ENCODE measurements around the gene MSH2.

MSH2 gene

GRCh38 chr2:47402805-47403608, at the start of gene MSH2:
MSH2 (plus strand) TSS chr2:47403156; CDS start chr2:47403192, 36 bp downstream.
- peak; percentile 90 for DNase-seq (ENCODE audit: low read depth, low spot score)
- H3K4me3 ChIP-seq (ENCODE audit: low read depth, low read length) = peak within 1 kb of the TSS; percentile 69
- in situ Hi-C loops (cut with HindIII; ENCODE audit: low sequenced_read_pairs) = no loop called here
- TF ChIP-seq, protein P1, sequence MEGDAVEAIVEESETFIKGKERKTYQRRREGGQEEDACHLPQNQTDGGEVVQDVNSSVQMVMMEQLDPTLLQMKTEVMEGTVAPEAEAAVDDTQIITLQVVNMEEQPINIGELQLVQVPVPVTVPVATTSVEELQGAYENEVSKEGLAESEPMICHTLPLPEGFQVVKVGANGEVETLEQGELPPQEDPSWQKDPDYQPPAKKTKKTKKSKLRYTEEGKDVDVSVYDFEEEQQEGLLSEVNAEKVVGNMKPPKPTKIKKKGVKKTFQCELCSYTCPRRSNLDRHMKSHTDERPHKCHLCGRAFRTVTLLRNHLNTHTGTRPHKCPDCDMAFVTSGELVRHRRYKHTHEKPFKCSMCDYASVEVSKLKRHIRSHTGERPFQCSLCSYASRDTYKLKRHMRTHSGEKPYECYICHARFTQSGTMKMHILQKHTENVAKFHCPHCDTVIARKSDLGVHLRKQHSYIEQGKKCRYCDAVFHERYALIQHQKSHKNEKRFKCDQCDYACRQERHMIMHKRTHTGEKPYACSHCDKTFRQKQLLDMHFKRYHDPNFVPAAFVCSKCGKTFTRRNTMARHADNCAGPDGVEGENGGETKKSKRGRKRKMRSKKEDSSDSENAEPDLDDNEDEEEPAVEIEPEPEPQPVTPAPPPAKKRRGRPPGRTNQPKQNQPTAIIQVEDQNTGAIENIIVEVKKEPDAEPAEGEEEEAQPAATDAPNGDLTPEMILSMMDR (IDR thresholded peaks at IDR 0.05; ENCODE audit: low read depth, low read length) = no peak

DNA sequence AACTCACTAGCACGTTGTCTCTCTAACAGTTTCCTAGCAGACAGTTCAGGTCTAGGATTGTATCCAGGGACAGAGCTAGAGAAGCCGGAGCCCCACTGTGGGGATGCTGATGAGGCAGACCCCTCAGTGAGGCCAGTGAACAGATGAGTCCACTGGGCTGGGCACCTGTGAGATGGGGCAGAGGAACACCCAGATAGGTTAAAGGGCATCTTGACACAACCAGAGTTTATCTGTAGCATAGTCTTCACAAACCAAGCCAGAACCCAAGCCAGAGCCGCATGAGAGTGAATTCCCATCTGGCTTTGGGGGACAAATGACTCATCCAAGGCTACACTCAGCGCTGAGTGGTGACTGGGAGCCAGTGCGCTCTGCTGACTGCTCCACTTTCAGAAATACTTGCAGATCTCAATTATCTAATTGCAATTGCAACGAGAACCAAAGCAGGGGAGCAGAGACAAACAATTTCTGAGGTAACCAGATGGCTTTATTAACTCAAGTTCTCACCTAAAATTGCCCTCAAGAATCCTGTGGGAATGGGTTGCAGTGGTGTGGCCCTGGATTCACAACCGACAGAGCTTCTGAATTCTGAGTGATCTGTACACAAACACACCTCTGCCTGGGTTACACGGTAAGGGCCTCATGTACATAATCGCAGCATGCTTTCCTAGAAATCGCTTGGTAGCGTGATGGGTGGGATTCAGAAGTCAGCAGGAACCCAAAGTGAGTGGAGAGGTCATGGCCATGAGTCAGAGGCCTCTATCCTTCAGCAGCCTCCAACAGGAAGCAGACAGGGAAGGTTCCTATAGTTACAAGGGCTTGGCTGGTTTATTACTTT, 48.7 kb upstream of the MSH2 start:
- in situ Hi-C loops (cut with HindIII; ENCODE audit: low sequenced_read_pairs) = no loop called here
- peak; percentile 74 for DNase-seq (ENCODE audit: low read depth, low spot score)
- TF ChIP-seq, protein P1 (IDR thresholded peaks at IDR 0.05; ENCODE audit: low read depth, low read length) = no peak
- no peak overlapping the region for H3K4me3 ChIP-seq (ENCODE audit: low read depth, low read length)

DNA sequence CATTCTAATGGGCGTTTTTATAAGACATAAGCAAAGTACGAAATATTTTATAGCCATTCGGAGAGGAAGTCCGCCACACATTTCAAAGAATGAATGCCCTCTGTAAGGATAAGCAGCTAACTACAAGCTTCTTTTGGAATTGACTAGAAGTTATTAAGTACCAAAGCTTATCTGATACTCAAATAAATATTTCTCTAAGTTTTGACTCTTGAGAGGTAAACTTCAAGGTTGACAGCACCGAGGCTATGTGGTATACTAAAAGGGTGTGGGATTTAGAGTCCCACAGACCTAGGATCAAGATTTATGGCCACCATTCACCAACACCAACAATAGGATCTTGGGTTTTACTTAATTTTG, 48.1 kb upstream of the MSH2 start:
- in situ Hi-C loops (cut with HindIII; ENCODE audit: low sequenced_read_pairs) = no loop called here
- DNase-seq (ENCODE audit: low read depth, low spot score) = no peak
- TF ChIP-seq, protein P1 (IDR thresholded peaks at IDR 0.05; ENCODE audit: low read depth, low read length) = no peak
- no peak overlapping the region for H3K4me3 ChIP-seq (ENCODE audit: low read depth, low read length)

DNA sequence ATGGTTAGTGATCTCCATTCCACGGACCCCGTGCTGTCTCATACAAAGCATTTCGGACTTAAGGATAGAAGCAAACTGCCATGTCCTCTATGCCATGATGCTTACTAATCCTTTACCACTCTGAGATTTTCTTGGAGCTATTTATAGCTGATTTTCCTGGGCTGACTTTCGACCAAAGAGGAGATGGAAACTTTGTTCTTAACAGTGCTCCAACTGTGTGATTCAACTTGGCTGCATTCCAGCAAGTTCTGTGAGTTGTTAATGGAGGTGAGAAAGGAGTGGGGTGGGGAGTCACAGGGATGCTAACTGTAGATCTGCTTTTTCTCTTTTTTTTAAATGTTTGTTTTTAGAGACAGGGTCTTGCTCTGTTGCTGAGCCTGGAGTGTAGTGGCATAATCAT, 45.5 kb upstream of the MSH2 start:
- in situ Hi-C loops (cut with HindIII; ENCODE audit: low sequenced_read_pairs) = no loop called here
- DNase-seq (ENCODE audit: low read depth, low spot score) = peak; percentile 79
- H3K4me3 ChIP-seq (ENCODE audit: low read depth, low read length) = no peak overlapping the region
- TF ChIP-seq, protein P1 (IDR thresholded peaks at IDR 0.05; ENCODE audit: low read depth, low read length) = no peak

DNA sequence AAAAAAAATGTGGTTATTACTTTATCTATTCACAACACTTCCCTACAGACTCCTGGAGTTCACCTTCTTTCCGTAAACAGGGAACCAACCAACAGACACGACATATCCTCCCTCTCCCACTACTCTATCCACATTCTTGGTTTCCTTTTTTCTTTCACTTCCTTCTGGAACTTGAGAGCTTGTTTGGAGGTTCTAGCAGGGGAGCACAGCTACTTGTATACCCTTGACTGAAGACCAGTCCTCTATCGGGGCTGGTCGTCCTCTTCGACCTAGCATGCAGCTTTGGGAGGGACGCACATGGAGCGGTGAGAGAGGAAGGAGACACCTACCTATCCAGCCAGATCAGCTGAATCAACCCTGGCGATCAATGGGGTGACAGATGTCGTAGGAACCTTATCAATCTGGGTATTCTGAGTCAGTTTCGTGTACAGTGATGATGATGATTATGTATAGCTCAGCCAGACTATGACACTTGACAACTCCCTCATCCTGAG, 43.5 kb upstream of the MSH2 start:
- no peak for DNase-seq (ENCODE audit: low read depth, low spot score)
- TF ChIP-seq, protein P1 (IDR thresholded peaks at IDR 0.05; ENCODE audit: low read depth, low read length) = no peak
- in situ Hi-C loops (cut with HindIII; ENCODE audit: low sequenced_read_pairs) = no loop called here
- no peak overlapping the region for H3K4me3 ChIP-seq (ENCODE audit: low read depth, low read length)

GRCh38 chr2:47360283-47360682, 42.7 kb upstream of the MSH2 start:
- in situ Hi-C loops (cut with HindIII; ENCODE audit: low sequenced_read_pairs) = no loop called here
- TF ChIP-seq, protein P1 (IDR thresholded peaks at IDR 0.05; ENCODE audit: low read depth, low read length) = no peak

More at GRCh38 chr2:47360283-47360682, 42.7 kb upstream of the MSH2 start:
- DNase-seq (ENCODE audit: low read depth, low spot score) = no peak
- H3K4me3 ChIP-seq (ENCODE audit: low read depth, low read length) = no peak overlapping the region
